HG02642 (cell line): ENCODE measurements around the gene HSD3B7.
"Not testable (repeated sequence)": the region's sequence is repeated elsewhere in the genome, so short reads cannot be mapped to it uniquely, and the experiment has no call there.

Experiments used
- ATAC-seq: cut with Tn5 transposase; IDR thresholded peaks from one replicate; pipeline ENCODE4 v1.9.1; 2021; ENCODE audit warnings: mild to moderate bottlenecking; ENCODE audit not compliant: unreplicated experiment, poor library complexity

Gene HSD3B7

DNA sequence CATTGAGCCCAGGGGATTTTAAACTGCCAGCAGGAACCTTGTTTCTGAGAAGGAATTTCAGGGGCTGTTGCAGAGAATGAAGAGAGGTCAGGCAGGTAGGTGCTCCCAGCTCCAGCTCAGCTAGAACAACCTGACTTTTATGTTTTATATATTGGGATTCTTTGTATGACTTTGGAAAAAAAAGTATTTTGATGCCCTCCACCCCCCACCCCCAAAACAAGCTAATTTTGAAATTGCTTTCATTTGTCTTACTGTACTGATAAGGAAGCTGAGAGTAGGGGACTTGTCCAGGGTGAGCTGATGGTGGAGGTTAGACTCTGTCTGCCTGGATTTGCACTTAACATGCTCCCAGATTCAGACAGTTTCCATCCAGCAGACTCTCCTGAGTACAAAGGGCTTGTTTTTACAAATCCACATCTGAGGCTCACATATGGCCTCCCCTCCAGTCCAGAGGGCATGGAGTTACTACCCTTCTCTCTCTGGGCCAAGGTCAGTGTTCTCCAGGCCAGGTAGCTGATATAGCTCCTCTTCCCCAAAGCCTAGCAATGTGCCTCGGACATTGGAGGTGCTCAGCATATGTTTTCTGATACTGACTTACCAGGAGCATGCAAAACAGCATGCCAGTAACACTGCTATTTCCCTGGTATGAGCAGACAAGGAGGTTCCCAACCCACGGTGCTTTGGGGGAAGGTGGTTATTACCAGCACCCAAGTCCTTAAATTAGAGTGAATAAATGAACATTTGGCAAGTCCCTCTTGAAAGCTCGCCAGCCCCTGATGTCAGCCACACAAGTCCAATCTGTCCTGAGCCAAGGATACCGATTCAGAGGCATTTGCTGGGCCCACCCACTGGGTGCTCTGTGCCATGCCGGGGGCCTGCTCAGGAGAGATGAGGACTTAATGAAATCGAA lies 14.1 kb downstream of the HSD3B7 start:
- ATAC-seq = no peak

GRCh38 chr16:31000671-31001382 lies 15.8 kb downstream of the HSD3B7 start:
- ATAC-seq = no peak

DNA sequence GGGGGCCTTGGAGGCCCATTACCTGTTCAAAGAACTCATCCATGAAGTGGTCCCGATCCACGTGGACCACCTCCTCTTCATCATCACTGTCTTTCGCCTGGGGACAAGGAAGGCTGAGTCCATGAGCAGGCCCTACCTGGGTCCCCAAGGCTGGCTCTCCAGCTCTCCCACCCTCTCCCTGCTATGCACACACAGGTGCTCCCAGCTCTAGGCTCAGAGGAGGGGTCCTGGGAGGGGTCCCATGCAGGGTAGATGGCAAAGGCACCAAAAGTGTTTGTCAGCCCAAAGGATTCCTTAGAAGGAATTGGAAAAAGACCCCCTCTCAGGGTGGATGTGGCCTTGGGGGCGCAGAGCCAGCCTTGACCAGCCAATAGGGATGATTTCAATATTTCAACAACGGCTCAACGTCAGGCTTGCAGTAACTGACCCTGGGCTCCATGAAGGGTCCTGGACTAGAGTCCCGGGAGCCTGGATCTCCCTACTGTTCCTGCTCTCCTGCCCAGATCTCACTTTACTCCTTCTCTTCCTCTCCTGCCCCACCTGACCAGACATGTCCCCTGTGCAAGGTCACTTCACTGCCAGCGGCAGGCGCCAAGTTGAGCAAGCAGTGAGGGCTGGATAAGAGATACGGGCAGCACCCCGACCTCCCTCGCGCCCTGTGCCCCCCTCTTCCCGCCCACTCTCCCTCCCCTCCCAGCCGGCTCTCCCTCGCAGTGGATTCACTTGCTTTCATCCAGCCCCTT lies 16.7 kb downstream of the HSD3B7 start:
- ATAC-seq = no peak

GRCh38 chr16:31002250-31002700 lies 17.3 kb downstream of the HSD3B7 start:
- ATAC-seq = no peak

DNA sequence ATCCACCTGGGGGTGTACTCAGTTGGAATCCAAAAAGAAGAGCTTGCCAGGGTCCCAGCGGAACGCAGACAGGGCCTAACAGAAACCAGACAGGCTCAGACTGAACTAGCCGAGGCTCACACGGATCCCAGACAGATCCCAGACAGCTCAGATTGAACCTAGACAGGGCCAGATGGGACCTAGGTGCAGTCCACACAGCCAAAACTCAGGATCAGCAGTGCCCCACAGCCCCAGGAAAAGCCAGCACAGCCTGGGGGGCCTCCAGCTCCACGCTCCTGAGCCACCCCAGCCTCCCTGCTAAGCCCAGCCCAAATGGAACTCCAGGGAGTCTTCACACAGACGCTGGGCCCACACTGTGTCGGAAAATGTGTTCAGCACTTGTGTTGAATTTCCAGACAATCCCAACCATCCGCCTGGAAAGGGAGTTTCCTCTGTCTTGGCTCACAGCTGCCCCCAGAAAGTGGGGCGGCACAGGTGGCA lies 17.9 kb downstream of the HSD3B7 start:
- no peak for ATAC-seq

DNA sequence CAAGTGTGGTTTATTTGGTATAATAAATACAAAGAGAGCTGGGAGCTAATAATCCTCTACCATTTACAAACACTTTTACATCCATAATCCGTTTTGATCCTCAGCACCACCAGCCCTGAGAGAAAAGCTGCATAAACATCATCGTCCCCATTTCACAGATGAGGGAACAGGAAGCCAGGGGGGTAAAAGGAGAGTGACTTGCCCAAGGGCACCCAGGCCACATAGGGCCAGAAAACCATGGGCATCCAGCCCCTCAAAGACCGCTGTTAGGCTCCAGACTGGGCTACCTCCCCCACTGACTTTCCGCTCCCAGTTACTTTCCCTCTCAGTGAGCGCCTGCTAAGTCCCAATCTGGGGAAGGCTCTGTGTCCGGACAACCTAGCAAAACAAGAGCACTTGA lies 18.7 kb downstream of the HSD3B7 start:
- no peak for ATAC-seq

DNA sequence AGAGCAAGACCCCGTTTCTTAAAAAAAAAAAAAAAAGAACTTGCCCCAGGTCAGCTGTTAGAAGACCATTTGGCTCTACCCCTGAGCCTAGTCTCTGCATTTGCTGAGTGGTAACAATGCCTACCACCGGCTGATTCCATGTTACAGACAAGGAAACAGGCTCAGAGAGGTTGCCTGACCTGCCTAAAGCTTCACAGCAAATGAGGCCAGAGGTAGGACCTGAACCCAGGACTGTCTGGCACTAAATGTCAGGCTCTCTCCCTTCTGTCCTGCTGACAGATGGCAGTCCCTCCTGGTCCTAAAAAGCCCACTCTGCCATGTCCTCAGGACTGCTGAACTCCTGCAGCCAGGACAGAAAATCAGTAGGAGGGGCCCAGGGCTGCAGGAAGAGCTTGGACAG lies 19.7 kb downstream of the HSD3B7 start:
- no peak for ATAC-seq

DNA sequence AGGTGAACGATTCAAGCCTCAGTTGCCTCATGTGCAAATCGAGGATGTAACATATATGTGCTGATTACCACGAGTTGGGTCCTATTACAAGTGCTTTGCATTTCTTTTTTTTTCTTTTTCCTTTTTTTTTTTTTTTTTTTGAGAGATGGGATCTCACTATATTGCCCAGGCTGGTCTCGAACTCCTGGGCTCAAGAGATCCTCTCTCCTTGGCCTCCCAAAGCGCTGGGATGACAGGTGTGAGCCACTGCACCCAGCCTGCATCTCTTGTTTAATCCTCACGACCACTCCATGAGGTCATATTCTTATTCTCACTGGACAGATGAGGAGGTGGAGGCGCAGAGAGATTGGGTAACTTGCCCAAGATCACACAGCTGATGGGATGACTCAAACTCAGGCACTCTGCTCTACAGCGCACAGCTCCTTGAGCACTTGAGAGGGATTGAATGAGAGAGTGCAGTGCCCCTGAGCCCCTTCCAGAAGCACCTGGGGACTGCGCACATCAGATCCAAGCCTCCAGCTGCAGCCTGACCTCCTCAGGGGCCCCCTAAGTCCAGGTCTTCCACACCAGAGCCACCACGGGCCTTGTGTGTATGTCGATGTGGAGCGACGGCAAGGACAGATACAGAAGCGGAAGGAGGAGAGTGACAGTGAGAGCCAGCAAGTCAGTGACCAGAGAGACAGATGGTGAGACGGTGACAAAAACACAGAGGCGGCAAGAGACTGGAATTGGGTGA lies 20.5 kb downstream of the HSD3B7 start:
- no peak for ATAC-seq

DNA sequence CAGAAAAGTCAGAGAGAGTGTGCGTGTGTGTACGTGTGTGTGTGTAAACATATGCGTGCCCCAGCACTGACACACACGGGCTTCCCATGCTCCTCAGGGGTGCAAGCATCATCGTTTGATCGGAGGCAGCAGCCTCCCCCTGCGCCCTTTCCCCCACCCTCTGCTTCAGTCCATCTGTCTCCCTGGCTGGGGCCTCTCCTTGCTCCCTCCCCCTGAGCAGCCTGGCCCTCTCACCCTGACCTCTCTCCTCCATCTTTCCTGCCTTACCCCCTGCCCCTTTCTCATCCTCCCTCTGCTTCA lies 21.0 kb downstream of the HSD3B7 start:
- no peak for ATAC-seq

DNA sequence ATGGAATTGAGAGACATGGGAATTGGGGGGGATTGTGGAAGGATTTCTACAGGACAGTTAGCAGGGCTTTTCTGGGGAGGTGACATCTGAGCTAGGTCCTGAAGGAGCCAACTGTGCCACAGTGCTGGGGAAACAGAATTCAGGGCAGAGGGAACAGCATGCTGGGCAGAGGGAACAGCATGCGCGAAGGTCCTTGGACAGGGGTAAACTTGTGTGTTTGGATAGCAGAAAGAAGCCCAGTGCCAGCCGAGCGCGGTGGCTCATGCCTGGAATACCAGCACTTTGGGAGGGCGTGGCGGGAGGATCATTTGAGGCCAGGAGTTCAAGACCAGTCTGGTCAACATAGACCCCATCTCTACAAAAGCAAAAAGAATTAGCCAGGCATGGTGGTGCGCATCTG lies 21.6 kb downstream of the HSD3B7 start:
- no peak for ATAC-seq

DNA sequence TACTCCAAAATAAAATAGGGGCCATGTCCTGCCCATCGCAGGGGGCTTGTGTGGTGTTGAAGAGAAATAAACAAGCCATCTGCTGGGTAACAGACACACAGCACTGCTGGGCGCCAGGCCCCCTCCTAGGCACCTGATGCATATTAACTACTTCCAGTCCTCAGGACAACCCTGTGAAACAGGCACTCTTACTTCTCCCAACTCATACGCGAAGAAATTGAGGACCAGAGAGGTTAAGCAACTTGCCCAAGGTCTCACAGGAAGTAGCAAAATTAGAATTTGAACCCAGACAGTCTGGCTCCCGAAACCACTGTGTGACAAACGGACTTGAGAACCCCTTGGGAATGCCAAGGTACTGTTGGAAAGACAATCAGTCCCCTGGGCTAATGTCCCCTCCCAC lies 22.7 kb downstream of the HSD3B7 start:
- no peak for ATAC-seq

GRCh38 chr16:31008149-31008548 lies 23.1 kb downstream of the HSD3B7 start:
- no peak for ATAC-seq

GRCh38 chr16:31008551-31008950 lies 23.5 kb downstream of the HSD3B7 start:
- ATAC-seq = no peak

- no peak for ATAC-seq
These were observed 24.1 kb downstream of the HSD3B7 start for GRCh38 chr16:31009120-31009519.

DNA sequence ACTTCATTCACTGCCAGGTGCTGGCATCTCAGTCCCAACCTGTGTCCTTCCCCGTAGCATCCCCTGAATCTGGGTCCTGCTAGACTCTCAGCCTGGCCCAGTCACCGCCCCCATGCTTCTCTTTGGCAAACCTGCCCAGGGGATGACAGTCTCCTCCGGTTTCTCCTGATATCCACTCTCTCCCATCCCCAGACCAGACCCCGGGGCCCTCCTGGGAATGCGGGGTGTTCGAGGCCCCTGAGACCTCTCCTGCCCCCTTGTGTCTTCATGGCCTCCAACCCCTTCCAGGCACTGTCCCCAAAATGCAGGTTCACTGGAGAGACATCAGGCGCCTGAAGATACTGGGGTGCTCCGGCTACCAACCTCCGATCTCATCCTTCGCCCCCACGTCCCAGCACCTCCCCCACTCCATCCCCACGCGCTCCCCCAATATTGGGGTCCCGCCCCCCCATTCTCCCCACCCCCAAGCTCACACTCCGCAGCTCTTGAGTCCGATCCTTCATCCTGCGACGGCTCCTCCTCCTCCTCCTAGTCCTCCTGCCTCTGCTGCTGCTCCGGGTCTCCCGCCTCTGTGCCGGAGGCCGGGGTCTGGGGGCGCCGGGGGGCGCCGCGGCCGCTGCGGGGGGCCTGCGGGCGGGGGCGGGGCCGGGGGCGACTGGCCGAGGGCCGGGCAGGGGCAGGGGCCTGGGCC lies 25.0 kb downstream of the HSD3B7 start:
- ATAC-seq = no peak

GRCh38 chr16:31010585-31011325 lies 25.7 kb downstream of the HSD3B7 start, which contains the start of gene STX1B:
Gene STX1B, minus strand, starts transcription at chr16:31010638. Its CDS starts 242 bp downstream, at chr16:31010396.
- no peak for ATAC-seq

- ATAC-seq = not testable (repeated sequence)
These were observed 26.8 kb downstream of the HSD3B7 start for GRCh38 chr16:31011815-31012214.

DNA sequence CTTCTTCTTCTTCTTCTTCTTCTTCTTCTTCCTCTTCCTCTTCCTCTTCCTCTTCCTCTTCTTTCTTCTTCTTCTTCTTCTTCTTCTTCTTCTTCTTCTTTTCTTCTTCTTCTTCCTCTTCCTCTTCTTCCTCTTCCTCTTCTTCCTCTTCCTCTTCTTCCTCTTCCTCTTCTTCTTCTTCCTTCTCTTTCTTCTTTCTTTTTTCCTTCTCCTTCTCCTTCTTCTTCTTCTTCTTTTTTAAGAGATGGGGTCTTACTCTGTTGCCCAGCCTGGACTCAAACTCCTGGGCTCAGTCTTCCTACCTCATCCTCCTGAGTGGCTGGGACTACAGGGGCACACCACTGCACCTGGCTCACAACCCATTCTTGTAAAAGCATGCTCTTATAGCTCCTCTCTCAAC lies 28.3 kb downstream of the HSD3B7 start:
- not testable (repeated sequence) for ATAC-seq

DNA sequence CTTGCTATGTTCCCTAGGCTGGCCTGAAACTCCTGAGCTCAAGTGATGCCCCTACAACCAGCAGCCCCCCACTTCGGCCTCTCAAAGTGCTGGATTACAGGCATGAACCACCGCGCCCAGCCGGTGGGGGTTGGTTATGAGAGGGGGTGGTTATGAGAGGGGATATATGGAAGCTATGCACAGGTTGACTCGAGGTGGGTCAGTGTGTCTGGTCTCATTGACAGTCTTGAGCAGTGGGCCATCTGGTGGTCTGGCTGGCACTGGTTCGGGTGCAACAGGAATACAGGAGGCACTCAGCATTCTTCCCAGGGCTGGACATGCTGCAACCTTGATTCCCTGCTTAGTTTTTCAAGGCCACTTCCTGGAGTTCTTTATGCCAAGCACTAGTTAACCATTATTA lies 31.0 kb downstream of the HSD3B7 start:
- ATAC-seq = no peak
